Body of pancreas (tissue), 4 donors: ENCODE results near the gene NTN3. TPM values are rescaled to one million over a fixed set of nuclear protein-coding genes. Genes with fewer than 3 reads are reported as not detected.

Experiments used
- ATAC-seq: fragments of 150-250 bp; one replicate; pipeline ENCODE4 v1.9.1; 2016
- DNase-seq, 4 donors: peaks; one replicate each; pipeline ENCODE4 v3.0.0-alpha.2; 2019
- H3K27ac ChIP-seq, 4 donors: fragments of 200-600 bp; sonication (generic); 1 replicate in 3 of 4; 2 replicates in 1 of 4; pipeline versions ENCODE4 v1.5.1 to v1.6.1; 2016 to 2019; ENCODE audit warnings: mild to moderate bottlenecking in 1 of 4, mixed read lengths in 1 of 4, moderate library complexity in 1 of 4
- H3K27me3 ChIP-seq, 2 donors: fragments of 200-600 bp; sonication (generic); one replicate each; pipeline ENCODE4 v1.6.0; 2016; ENCODE audit warnings: mild to moderate bottlenecking in 1 of 2
- H3K36me3 ChIP-seq, 2 donors: fragments of 200-600 bp; sonication (generic); replicated peaks in 1 of 2; 2 replicates each; pipeline ENCODE4 v1.5.1; 2016; ENCODE audit warnings: low read depth in 2 of 2; ENCODE audit not compliant: insufficient read depth in 1 of 2
- H3K4me1 ChIP-seq: fragments of 200-600 bp; sonication (generic); one replicate; pipeline ENCODE4 v1.6.0; 2016
- H3K4me3 ChIP-seq, 2 donors: fragments of 200-600 bp; sonication (generic); 1 replicate in 1 of 2; 2 replicates in 1 of 2; pipeline ENCODE4 v1.5.1; 2016 to 2019
- H3K9me3 ChIP-seq, 3 donors: fragments of 200-600 bp; sonication (generic); 1 replicate in 2 of 3; 2 replicates in 1 of 3; pipeline ENCODE4 v1.5.1; 2016
- POLR2A ChIP-seq, 3 donors: fragments of 450-650 bp; IDR thresholded peaks; one replicate each; pipeline ENCODE4 v1.6.1; 2016; ENCODE audit warnings: antibody characterized with exemption in 3 of 3, mild to moderate bottlenecking in 2 of 3
- WGBS, 2 donors: methylation state at CpG; one replicate each; pipeline ENCODE4 v1.1.5; 2017; 5-methylcytosine and 5-hydroxymethylcytosine counted together
- intact Hi-C: fragments of 100-400 bp; cut with DNase I; formaldehyde crosslinking; loops from one replicate; pipeline ENCODE4 v1.15.1; 2023
- total RNA-seq, 2 donors: library from RNA; depleted of rRNA; stranded (reverse); fragments of >200 nt; gene quantifications; one replicate each; pipeline ENCODE4 v1.1.0, GENCODE V29; 2016
- TF ChIP-seq, protein P1 (sequence below), 7 experiments: fragments of 450-650 bp in 4 of 7; fragments of 200-600 bp in 3 of 7; sonication (generic) in 3 of 7; IDR thresholded peaks; one replicate each; pipeline ENCODE4 v1.5.1; 2016 to 2019; ENCODE audit warnings: antibody characterized with exemption in 7 of 7

The NTN3 gene
- total RNA-seq, 2 donors from 2014 or later: not detected

DNA sequence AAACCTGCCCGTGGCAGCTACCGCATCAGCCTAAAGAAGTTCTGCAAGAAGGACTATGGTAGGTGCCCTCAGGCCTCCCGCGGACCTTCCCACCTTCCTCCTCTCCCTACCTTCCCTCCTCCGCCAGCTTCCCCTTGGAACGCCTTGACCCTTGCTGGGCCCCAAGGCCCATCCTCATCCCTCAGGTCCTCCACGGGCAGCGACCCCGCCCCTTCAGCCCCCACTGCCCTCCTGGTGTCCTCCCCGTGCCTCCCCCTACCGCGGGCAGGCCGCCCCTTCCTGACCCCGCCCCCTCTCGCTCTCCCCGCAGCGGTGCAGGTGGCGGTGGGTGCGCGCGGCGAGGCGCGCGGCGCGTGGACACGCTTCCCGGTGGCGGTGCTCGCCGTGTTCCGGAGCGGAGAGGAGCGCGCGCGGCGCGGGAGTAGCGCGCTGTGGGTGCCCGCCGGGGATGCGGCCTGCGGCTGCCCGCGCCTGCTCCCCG is 2.4 kb downstream of the NTN3 start:
- H3K9me3 ChIP-seq: no peaks in the 10 kb centered on the region
- TF ChIP-seq, protein P1, sequence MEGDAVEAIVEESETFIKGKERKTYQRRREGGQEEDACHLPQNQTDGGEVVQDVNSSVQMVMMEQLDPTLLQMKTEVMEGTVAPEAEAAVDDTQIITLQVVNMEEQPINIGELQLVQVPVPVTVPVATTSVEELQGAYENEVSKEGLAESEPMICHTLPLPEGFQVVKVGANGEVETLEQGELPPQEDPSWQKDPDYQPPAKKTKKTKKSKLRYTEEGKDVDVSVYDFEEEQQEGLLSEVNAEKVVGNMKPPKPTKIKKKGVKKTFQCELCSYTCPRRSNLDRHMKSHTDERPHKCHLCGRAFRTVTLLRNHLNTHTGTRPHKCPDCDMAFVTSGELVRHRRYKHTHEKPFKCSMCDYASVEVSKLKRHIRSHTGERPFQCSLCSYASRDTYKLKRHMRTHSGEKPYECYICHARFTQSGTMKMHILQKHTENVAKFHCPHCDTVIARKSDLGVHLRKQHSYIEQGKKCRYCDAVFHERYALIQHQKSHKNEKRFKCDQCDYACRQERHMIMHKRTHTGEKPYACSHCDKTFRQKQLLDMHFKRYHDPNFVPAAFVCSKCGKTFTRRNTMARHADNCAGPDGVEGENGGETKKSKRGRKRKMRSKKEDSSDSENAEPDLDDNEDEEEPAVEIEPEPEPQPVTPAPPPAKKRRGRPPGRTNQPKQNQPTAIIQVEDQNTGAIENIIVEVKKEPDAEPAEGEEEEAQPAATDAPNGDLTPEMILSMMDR (IDR thresholded peaks at IDR 0.05): no peak
- no peak for TF ChIP-seq POLR2A (IDR thresholded peaks at IDR 0.05)
- DNase-seq (no peak), ATAC-seq (no peak)
- intact Hi-C loops: no loop called here
- WGBS, 2 donors: 6 to 23% methylated on average over 12 to 44 of the region's 49 CpGs
- H3K36me3 ChIP-seq: no peaks in the 10 kb centered on the region
- H3K4me1 ChIP-seq: peaks cover 75% of the 10 kb centered on the region
- H3K27me3 ChIP-seq: no peaks in the 10 kb centered on the region
- H3K27ac ChIP-seq: no peak overlapping the region
- no peak overlapping the region for H3K4me3 ChIP-seq

DNA sequence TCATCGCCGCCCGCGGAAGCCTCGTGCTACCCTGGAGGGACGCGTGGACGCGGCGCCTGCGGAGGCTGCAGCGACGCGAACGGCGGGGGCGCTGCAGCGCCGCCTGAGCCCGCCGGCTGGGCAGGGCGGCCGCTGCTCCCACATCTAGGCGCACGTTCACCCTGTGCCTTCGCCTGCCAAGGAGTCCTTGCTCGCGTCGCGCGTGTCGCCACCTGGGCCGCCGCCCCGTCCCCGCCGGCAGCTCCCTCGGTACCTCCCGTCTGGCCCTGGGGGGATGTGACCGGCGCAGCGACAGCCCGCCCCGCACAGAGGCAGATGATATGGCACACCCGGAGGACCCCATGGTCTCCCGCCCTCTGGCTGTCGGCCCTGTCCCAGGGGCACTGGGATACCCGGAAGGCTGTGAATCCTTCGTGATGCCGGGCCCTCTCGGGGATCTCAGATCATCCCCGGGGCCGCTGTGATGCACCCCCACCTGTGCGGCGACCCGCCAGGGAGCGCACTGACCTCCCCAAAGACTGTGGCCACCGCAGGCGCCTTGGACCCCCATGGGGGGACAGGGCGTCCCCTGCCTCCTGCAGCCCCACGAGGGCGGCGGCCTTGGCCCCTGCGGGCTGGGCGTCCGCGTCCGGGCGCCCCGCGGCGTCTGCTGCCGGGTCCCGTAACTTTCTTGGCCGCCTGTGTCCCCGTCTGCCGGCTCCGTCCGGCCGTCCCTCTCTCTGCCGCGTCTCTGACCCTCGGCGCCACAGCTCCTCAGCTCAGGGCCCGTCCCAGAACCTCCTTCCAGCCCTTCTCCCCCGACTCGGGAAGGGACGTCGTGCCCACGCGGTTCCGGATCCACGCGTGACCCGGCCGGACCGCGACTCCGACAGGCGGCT is 3.1 kb downstream of the NTN3 start:
- 0 to 2% methylated on average over 19 to 78 of the region's 100 CpGs for whole genome bisulfite sequencing, 2 donors

DNA sequence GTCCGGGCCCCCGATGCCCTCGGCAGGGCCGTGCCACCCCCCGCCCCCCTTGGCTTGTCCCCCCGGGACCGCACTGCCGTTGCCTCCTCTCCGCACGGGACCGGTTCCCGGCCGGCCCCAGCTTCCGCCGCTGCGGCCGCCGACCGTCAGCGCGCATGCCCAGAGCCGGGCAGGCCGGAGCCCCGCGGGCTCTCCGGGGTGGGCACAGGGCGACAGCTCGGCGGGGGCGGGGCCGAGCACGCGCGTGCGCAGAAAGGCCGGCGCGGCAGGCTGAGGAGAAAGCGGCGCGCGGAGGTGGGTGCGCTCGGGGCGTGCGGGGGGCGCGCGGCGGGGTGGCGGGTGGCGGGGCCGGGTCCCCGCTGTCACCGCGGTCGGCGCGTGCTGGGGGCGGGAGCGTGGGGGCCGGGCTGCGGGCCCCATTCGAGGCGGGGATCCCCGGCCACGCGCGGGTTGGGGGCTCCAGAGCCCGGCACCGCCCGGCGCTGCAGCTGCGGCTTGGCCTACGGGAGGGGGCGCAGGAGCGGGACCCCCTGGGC is 3.8 kb downstream of the NTN3 start, which contains the start of gene TBC1D24:
TSS of gene TBC1D24 (plus strand) at position 251 of the 536 bp plus-strand sequence. CDS start 21,022 bp downstream, outside the sequence.
- H3K4me1 ChIP-seq: peaks cover 68% of the 10 kb centered on the region
- ATAC-seq (peak; percentile 87), DNase-seq (peak; percentile 88 to 92 (median 90))
- no peaks in the 10 kb centered on the region for H3K36me3 ChIP-seq
- peak within 1 kb of the TSS; percentile 67 to 91 (median 88) for H3K27ac ChIP-seq
- H3K27me3 ChIP-seq: no peaks in the 10 kb centered on the region
- 0 to 1% methylated on average over 14 to 32 of the region's 77 CpGs for WGBS, 2 donors
- no peaks in the 10 kb centered on the region for H3K9me3 ChIP-seq
- TF ChIP-seq, protein P1 (IDR thresholded peaks at IDR 0.05): no peak
- TF ChIP-seq POLR2A (IDR thresholded peaks at IDR 0.05): peak; percentile 57 to 73 (median 58)
- peak within 1 kb of the TSS; percentile 51 to 80 for H3K4me3 ChIP-seq
- intact Hi-C loops: no loop called here

More for the DNA sequence above, 3.1 kb downstream of the NTN3 start:
- H3K36me3 ChIP-seq: no peaks in the 10 kb centered on the region
- intact Hi-C loops: no loop called here
- no peaks in the 10 kb centered on the region for H3K9me3 ChIP-seq
- peak; percentile 61 to 71 (median 65) for DNase-seq
- H3K4me1 ChIP-seq: peaks cover 71% of the 10 kb centered on the region
- TF ChIP-seq POLR2A (IDR thresholded peaks at IDR 0.05): no peak
- TF ChIP-seq, protein P1 (IDR thresholded peaks at IDR 0.05): peak; percentile 7 to 60 (median 39)
- no peaks in the 10 kb centered on the region for H3K27me3 ChIP-seq
- peak overlapping the region; percentile 49 to 79 for H3K4me3 ChIP-seq
- peak; percentile 41 for ATAC-seq
- H3K27ac ChIP-seq: peak overlapping the region; percentile 67 to 91 (median 88)

DNA sequence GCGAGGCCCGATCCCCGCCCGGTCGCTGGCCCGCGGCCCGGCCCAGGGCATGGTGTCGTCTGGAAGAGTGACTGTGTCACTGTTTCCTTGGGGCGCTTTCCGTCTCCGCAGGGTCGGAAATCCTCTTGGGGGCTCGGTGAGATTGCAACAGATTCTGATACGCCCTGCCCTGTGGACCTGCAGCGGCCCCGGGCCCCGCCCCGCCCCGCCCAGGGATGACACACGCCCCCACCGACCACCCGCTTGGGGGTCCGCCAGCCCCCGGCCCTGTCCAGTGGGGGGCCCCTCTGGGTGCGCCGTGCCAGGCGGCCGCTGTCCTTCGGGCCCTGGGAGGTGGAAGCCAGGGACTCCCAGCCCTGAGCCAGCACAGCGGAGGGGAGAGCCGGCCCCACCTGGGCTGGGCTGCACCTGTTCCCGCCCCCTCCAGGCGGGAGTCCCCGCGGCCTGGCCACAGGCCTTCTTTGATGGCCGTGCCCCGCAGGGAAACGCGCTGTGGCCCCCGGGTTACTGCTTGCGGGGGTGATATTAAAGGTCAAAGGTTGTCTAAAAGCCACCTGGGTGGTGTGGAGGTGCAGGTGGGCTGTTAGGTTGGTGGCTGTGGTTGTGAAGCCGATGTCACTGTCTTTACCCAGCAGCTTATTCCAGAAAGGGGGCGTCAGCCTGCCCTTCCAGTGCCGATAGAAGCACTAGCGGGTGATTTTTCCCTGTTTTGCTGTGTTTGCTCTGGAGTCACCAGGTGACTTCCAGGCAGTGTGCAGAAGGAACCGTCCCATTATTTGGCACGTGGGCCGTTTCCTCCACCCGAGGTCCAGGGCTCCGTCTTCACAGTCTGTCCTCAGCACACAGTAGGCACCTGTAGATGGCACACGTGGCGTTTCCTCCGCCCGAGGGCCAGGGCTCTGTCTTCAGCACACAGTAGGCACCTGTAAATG is 4.6 kb downstream of the NTN3 start:
- H3K27ac ChIP-seq: peak overlapping the region; percentile 67 to 91 (median 88)
- no peaks in the 10 kb centered on the region for H3K9me3 ChIP-seq
- ATAC-seq (peak; percentile 41), DNase-seq (peak; percentile 59 to 73 (median 67))
- no peaks in the 10 kb centered on the region for H3K36me3 ChIP-seq
- intact Hi-C loops: no loop called here
- no peaks in the 10 kb centered on the region for H3K27me3 ChIP-seq
- peak overlapping the region; percentile 51 to 80 for H3K4me3 ChIP-seq
- WGBS, 2 donors: 9 to 17% methylated on average over 13 to 28 of the region's 55 CpGs
- H3K4me1 ChIP-seq: peaks cover 73% of the 10 kb centered on the region
- TF ChIP-seq POLR2A (IDR thresholded peaks at IDR 0.05): peak in 1 of 3 donors; percentile 40
- TF ChIP-seq, protein P1 (IDR thresholded peaks at IDR 0.05): peak in 3 of 7 experiments; percentile 5 to 20 (median 18)
